Activated CD4-positive, CD25-positive, alpha-beta regulatory T cell (primary cell): ENCODE measurements around the gene NELFB.

ENCODE experiments used
- DNase-seq, 4 experiments: peaks; one replicate each; lab custom pipeline; 2025; lab: John Stamatoyannopoulos, UW

The NELFB gene

GRCh38 chr9:137268538-137269201 is 13.5 kb downstream of the NELFB start:
- no peak for DNase-seq

GRCh38 chr9:137269231-137269772 is 14.2 kb downstream of the NELFB start:
- DNase-seq: no peak

DNA sequence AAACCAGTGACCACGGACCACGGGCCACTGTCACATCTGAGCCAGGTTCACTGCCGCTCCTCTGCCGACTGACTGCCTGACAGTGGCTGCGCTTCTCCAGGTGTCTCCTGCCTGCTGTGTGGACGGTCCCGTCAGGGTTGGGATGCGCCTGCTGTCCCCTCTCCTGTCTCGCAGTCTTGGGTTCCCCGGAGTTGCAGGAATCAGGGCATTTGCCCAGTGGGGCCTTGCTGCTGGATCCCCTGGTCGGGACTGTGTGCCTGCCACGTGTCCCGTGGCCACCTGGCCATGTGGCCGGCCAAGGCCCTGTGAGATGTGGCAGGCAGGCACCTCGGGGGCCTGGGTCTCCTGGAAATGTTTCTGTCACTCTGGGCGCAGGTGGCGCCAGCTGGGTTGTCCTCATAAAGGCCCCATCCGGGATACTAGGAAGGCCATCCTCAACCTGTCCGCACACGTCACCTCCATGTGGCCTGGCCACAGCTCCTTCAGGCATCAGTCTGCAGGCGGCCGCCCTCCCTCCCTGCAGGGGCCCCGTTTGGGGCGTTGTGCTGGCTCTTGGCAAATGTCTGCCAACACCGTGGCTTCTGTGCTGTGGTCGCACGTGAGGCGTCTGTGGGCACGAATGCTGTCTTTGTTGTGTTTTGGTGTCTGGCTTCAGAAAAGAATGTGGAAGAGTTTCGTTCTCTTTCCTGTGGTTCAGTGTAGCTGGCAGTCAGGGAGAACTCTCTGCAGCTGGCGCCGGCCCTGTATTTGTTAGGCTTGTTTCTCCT is 16.0 kb downstream of the NELFB start:
- no peak for DNase-seq

DNA sequence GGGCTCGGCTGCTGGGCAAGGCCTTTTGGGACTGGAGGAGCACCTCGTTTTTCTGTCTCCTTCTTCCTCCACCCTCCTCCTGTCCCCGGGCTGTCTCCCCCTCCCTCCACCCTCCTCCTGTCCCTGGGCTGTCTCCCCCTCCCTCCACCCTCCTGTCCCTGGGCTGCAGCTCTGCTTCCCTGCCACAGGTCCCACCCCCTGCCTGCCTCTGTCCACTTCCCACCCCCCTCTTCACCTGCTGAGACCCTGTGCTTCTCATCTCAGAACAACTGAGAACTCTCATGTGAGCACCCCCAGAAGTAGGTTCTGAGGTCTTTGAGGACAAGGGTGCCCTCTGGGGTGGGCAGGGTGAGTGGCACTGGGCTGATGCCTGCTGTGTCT is 16.6 kb downstream of the NELFB start:
- no peak for DNase-seq

- no peak for DNase-seq
These were observed 17.3 kb downstream of the NELFB start for GRCh38 chr9:137272241-137273094.

DNA sequence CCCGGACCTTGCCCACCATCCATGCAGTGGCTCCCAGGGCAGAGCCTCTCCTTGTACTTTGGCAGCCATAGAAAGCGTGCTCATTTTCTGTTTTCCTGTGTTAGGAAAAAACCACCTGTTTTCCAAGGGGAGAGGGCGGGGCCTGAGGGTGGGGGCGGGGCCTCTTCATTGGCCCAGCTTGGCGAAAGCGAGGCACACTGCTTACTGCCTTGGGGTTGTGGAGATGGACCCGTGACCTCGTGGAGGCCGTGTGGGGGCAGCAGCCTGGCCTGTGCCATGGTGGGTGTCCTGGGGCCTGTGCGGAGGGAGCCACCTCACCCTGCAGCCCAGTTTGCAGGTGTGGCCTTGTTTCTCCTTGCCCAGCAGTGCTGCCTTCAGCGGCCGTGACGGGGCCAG is 18.0 kb downstream of the NELFB start:
- no peak for DNase-seq

- no peak for DNase-seq
These were observed 18.6 kb downstream of the NELFB start for GRCh38 chr9:137273611-137274320.

GRCh38 chr9:137275203-137275587 is 20.1 kb downstream of the NELFB start:
- no peak for DNase-seq

DNA sequence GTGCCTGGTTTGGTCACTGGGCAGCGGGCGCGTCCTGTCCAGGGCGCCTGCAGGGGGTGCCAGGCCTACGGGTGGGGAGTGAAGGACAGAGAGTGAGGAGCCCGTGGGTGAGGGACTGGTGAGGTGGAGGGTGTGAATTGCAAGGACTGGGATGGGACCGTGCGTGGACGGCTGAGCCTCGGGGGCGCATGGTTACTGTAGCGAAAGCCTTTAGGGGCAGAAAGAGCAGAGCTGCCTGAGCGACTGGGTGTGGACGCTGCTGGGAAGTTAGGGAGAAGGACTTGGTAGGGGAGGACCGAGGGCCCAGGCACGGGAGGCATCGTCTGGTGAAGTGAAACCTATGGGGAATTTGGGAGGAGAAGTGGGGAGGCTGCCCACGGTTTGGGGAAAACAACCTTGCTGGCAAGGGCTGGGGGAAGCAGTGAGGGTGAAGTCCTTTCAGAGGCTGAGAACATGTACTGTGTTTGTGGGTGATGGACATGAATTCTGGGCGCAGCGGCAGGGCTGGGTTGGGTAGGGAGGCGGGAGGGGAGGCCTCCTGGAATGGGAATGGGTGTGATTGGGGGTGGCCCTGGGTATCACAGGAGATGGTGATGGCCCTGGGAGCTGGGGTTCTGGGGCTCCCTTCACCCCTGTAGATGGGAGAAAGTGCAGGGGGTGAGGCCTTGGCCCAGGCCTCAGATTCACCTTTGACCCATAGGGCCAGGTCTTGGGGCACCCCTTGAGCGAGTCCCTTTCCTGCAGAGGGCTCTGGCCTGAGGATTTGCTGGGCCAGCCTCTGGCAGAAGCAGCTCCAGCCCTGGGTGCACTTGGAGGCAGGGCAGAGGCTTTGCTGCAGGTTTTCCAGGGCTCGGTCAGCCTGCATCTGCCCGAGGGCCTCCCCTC is 20.7 kb downstream of the NELFB start:
- DNase-seq: no peak

GRCh38 chr9:137276473-137277328 is 21.6 kb downstream of the NELFB start:
- no peak for DNase-seq

GRCh38 chr9:137277329-137278041 is 22.4 kb downstream of the NELFB start, which contains the start of gene TOR4A:
Gene TOR4A, plus strand, starts transcription at chr9:137277726. Its CDS starts 964 bp downstream, at chr9:137278690.
- DNase-seq: peak in 2 of 4 experiments; percentile 32 to 36

DNA sequence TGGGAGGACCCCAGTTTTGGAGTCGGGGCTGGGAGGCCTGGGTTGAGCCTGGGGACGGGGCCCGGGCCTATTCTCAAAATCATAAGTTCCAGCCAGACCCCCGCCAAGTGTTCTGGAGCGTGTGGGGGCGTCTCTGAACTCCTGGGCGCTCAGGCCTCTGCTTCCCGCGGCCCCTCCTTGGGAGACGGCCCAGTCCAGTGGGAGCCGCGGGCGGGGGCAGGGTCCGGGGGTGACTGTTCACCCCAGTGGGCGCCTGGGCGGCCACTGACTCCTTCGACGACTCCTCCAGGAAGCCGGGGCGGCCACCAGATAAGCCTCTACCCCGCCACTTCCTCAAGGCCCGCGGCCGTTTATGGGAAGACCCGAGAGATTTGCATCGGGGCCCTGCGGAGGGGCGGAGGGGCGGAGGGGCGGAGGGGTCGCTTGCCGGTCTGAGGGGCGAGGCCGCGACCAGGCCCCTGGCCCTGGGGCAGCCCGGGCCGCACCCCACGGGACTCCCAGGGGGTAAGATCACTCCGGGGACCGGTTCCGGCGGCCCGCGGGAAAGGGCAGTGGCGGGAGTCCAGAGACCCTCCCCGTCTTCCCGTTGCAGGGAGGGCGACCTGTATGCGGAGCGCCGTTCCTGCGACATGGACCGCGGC is 23.1 kb downstream of the NELFB start:
- no peak for DNase-seq

GRCh38 chr9:137278721-137279711 is 23.9 kb downstream of the NELFB start:
- no peak for DNase-seq

DNA sequence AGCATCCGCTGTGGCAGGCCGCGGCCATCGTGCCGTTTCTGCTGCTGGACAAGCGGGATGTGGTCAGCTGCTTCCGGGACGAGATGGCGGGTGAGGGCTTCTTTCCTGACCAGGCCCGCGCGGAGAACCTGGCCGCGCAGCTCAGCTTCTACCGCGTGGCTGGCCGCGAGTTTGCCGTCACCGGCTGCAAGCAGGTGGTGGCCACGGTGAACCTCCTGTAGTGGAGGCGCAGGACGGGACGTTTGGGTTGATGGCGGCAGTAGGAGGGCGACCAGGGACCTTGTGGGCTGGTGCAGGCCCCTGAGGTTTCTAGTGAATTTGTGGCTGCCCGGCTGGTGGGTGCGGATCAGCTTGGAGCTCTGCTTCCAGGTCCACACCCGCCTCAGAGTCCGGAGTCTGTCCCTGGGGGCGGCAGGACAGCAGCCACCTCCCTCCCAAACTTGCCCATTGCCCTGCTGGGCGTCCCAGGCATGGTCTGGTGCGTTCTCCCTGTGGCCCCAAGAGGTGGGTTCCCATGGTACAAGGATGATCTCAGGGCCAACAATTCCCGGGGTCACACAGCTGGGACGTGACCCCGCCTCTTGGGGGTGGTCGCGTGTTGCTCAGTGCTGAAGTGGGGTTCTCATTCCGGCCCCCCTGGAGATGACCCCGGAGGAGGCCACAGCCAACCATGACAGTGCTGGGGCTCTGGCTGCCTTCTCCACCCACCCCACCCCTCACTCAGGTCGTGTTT is 24.8 kb downstream of the NELFB start:
- no peak for DNase-seq

DNA sequence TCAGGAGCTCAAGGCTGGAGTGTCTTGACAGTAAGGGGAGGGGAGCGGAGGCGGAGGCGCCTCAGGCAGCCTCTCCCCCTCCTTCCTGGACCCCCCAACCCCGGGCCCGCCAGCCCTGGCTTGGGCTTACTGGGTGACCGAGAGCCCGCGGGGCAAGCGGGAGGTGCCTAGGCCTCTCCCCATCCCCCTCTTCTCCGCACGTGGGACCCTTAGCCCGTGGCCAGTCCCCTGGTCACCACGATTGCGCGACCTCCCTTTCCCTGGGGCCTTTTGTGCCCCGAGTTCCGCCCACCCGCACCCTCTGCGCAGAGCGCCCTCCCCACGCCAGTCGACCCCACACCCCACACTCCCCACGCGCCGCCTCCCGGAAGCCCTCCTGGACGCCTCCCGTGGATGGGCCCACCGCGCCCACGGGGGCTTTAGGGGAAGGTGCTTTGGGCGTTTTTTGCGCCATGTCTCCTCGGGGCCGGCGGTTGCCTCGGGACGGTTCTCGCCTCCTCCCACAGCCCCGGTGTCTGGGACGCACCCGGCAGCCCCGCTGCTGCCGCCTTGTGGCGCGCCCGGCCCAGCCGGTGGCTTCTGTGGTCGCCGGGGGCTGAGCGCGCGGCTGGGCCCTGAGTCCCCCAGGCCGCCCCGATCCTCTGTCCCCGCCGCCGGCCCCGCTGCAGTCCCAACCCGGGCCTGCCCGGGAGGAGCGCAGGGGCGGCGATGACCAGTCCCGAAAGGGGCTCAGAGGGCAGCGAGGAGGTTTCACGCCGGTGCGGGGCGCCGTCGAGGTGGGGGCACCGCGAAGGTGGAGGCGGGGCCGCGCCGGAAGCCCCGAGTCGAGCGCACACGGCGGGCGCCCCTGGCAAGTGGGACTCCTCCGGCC is 25.6 kb downstream of the NELFB start:
- DNase-seq: no peak
